Astrocyte of the spinal cord (primary cell): Measurements from ENCODE around the gene ZNF841.
"Not testable (repeated sequence)": the region's sequence is repeated elsewhere in the genome, so short reads cannot be mapped to it uniquely, and the experiment has no call there.

Source experiments
- DNase-seq: peaks from one replicate; pipeline ENCODE4 v3.0.0; 2011; ENCODE audit warnings: low read depth, low spot score
- H3K4me3 ChIP-seq: 2 replicates; pipeline ENCODE4 v1.5.1; 2011; ENCODE audit warnings: low read depth, mild to moderate bottlenecking, low read length, moderate library complexity
- in situ Hi-C: cut with HindIII; loops from 2 replicates; pipeline ENCODE4 v1.10.0; 2017; ENCODE audit warnings: low sequenced_read_pairs
- TF ChIP-seq, protein P1 (sequence below): IDR thresholded peaks from 2 replicates; pipeline ENCODE4 v1.5.1; 2012; ENCODE audit warnings: low read depth, mild to moderate bottlenecking, low read length, inconsistent platforms

The ZNF841 gene

DNA sequence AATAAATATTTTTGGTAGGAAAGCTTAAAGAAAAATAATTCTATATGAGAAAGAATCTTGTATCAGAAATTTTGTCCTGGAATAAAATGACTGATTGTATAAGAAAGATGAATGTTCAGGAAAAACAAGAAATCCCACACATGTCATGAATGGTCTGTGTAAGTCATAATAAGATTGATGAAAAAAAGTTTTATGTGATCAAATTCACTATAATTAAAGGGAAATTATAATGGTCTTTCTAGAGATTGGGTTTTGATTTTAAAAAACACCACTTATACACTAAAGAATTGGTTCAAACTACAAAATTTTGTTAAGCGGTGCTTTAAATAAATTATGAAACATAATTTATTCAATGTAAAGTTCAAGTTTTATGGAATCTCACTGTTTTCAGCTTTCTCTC is 7.2 kb upstream of the ZNF841 start:
- DNase-seq: no peak
- TF ChIP-seq, protein P1, sequence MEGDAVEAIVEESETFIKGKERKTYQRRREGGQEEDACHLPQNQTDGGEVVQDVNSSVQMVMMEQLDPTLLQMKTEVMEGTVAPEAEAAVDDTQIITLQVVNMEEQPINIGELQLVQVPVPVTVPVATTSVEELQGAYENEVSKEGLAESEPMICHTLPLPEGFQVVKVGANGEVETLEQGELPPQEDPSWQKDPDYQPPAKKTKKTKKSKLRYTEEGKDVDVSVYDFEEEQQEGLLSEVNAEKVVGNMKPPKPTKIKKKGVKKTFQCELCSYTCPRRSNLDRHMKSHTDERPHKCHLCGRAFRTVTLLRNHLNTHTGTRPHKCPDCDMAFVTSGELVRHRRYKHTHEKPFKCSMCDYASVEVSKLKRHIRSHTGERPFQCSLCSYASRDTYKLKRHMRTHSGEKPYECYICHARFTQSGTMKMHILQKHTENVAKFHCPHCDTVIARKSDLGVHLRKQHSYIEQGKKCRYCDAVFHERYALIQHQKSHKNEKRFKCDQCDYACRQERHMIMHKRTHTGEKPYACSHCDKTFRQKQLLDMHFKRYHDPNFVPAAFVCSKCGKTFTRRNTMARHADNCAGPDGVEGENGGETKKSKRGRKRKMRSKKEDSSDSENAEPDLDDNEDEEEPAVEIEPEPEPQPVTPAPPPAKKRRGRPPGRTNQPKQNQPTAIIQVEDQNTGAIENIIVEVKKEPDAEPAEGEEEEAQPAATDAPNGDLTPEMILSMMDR: no peak
- in situ Hi-C loops: no loop called here
- H3K4me3 ChIP-seq: no peak overlapping the region

DNA sequence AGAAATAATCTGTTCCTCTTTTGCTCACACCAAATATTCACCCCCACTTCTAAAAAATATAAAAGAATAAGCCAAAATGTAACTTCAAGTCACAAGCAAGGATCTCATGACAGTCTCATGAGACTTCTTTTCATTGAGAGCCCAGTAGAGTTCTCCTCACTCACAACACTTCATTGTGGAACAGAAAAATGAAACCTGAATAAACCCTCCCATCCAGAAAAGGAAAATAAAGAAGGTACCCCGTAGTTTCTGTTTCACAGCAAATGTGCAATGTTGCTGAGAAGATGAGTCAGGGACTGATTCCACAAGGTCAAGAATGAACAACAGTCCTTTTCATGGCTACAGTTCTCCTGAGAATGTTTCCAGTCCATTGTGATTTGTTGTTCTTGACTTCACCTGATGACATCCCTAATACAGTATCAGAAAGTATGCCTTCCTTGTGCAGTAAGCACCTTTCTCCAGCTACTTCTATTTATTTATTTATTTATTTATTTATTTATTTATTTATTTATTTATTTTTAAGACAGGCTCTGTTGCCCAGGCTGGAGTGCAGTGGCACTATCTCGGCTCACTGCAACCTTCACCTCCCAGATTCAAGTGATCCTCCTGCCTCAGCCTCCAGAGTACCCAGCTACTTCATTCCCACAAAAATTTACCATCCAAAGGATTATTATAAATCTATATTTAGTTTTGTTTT is 6.4 kb upstream of the ZNF841 start:
- DNase-seq: no peak
- in situ Hi-C loops: no loop called here
- H3K4me3 ChIP-seq: no peak overlapping the region
- TF ChIP-seq, protein P1: no peak

DNA sequence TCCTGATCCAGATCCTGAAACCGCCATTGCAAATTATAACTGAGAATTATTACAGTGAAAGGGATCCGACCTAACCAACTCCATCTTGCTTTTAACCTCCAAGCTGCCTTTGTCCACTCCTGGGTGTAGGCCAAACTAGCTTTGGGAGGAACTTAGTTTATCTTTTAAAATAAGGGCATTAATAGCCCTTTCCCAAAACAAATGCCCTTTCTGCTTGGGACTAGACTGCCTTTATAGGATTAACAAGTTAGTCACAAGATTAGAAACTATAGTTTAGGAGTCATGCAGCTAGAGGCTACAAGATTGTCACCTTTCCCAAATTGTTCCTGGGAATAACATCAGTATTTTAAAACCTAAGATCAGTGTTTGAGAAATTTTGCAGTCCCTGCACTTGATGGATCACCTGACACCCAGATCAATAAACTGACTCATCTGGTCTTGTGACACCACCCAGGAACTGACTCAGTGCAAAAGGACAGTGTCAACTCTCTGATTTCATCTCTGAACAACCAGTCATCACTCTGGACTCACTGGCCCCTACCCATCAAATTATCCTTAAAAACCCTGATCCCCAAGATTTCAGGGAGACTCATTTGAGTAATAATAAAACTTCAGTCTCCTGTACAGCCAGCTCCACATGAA is 4.1 kb upstream of the ZNF841 start:
- H3K4me3 ChIP-seq: no peak overlapping the region
- DNase-seq: no peak
- TF ChIP-seq, protein P1: no peak
- in situ Hi-C loops: no loop called here

DNA sequence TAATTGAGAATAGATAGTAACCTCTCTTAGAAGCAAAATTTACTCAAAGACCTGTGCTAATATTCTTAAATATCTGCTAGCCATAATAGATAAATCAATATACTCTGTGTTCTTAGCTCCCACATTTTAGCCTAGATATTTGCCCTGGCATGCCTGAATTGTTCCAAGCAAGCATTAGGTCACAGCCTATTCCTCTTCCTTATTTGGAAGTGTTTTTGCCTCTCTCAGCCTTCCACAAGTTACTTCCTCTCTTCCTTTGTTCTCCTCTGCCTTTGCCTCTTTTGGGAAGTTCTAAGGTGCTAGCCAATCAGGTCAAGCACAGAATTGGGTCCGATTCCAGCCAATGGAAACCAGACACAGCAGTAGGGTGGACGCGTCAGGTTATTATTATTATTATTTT is 851 bp upstream of the ZNF841 start:
- DNase-seq, H3K4me3 ChIP-seq, in situ Hi-C loops: not testable (repeated sequence)

DNA sequence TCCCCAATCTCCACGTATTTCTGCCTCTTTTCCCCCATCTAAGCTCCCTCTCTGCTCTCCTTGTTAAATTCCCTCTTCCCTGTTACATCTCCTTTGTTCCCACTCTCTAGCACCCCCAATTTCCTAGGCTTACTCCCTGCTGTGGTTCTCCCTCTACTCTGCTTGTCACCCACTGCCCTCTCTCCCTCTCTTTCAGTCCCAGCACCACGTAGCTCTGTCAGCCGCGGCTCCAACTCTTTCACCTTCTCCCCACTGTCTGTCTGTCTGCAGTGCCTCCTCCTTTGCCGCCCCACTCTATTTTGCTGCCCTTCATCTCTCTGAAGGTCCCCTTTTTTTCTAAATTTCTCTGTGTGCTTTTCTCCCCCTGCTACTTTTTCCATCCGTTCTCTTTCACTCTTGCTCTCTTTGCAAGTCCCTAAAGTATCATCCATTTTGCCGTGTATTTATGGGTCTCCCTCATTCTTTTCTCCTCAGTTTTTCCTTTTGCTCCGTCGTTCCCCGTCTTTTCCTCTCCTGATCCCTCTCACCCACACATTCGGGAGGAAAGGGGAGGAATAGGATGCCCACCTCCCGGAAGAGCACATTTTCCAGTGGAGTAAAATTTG is 937 bp downstream of the ZNF841 start:
- no peak for DNase-seq
- in situ Hi-C loops: no loop called here
- TF ChIP-seq, protein P1: no peak

DNA sequence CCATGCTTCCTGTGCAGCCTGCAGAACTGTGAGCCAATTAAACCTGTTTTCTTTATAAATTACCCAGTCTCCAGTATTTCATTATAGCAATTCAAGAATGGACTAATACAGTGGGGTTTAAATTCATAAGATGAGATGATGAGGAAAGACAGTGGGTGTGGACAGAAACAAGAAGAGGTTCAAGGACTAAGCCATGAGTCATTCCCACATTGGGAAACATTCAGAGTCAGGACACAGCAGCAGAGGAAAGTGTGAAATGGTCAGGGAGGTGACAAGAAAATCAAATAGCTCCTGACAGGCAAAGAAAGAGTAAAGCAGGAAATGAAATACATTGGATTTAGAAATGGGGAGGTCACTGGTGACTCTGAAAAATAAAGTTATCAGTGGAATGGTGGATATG is 9.1 kb downstream of the ZNF841 start:
- in situ Hi-C loops: no loop called here
- no peak overlapping the region for H3K4me3 ChIP-seq
- TF ChIP-seq, protein P1: no peak
- DNase-seq: no peak

More for the DNA sequence above, 937 bp downstream of the ZNF841 start:
- peak overlapping the region; percentile 99 for H3K4me3 ChIP-seq

DNA sequence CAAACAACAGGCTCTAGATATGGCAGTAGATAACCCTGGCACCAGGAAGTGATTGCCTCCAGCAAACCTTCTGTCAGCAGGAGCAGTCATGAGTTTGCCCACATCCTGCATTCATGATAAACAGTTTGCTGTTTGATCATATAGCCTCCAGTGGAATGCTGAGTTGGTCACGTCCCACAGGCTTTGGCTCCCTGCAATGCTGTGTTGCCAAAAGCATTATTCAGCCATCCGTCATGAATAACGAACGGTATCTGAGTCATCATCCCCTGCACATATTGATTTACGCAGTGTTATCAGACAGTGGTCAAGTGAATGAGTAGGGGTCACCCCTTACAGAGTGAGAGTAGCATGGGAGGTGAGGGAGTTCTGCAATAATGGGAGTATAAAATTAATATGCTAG is 25.1 kb downstream of the ZNF841 start:
- TF ChIP-seq, protein P1: no peak
- in situ Hi-C loops: no loop called here
- DNase-seq: peak; percentile 41
- H3K4me3 ChIP-seq: no peak overlapping the region
